ENCODE results near the gene FAM227A. TPM values are rescaled to one million over a fixed set of nuclear protein-coding genes. Genes with fewer than 3 reads are reported as not detected.

The FAM227A gene
- total and polyA plus RNA-seq, 2 donors (not counting 3 experiments of a cell fraction or from before 2014, with no cell fraction given) = 0.58 to 1.9 TPM

GRCh38 chr22:38578505-38578904 is 77.7 kb downstream of the FAM227A start:
- H3K27ac ChIP-seq (ENCODE audit: insufficient read depth, low read depth, low read length) = no peak overlapping the region
- no peak for FAIRE-seq
- H3K4me1 ChIP-seq (ENCODE audit: control insufficient read depth, extremely low read depth, insufficient read depth, low read length) = no peaks in the 10 kb centered on the region
- BruUV-seq (replicated peaks) = no TSS peak
- H3K9ac ChIP-seq (replicated peaks; ENCODE audit: extremely low read depth, insufficient read depth, low read length) = no peak overlapping the region
- no peaks in the 10 kb centered on the region for H3K9me1 ChIP-seq (replicated peaks; ENCODE audit: control insufficient read depth, extremely low read depth, insufficient read depth, low read length)
- CTCF ChIA-PET = no interaction called here
- peaks cover 0 to 9% of the 10 kb centered on the region in 2 experiments for H3K27me3 ChIP-seq (ENCODE audit: control insufficient read depth in 2 of 2, insufficient read depth in 2 of 2, low read length in 2 of 2)
- H3K4me2 ChIP-seq (ENCODE audit: insufficient read depth, low read length) = no peak overlapping the region
- DNase-seq (ENCODE audit: low read depth, low spot score) = no peak
- dilution Hi-C loops (cut with MboI; ENCODE audit: extremely low pct_ligation_motif_present, low sequenced_read_pairs) (no loop called here), intact Hi-C loops (cut with micrococcal nuclease) (loop anchor here (10.0 kb wide), 1 partner anchor 344 kb away; no protein-coding TSS in a partner anchor)
- H2AFZ ChIP-seq (ENCODE audit: low read depth, low read length) = no peak overlapping the region
- H3K79me2 ChIP-seq (ENCODE audit: control insufficient read depth, insufficient read depth, low read length) = no peaks in the 10 kb centered on the region
- no peaks in the 10 kb centered on the region for H4K20me1 ChIP-seq (replicated peaks; ENCODE audit: control insufficient read depth, extremely low read depth, insufficient read depth, low read length)
- POLR2A ChIA-PET = no interaction called here
- TF ChIP-seq EZH2 (IDR thresholded peaks at IDR 0.05; ENCODE audit: borderline replicate concordance, low read depth, low read length, severe bottlenecking) (no peak), GATA2 (IDR thresholded peaks at IDR 0.05; ENCODE audit: insufficient read depth, insufficient read length, low read depth, low read length) (no peak), JUN (IDR thresholded peaks at IDR 0.05; ENCODE audit: borderline replicate concordance, insufficient read depth, insufficient read length, low read depth) (no peak), FOS (IDR thresholded peaks at IDR 0.05; ENCODE audit: borderline replicate concordance, insufficient read depth, low read length) (no peak), MYC (IDR thresholded peaks at IDR 0.05; ENCODE audit: low read depth, low read length) (no peak), MAX (IDR thresholded peaks at IDR 0.05; ENCODE audit: insufficient read depth, insufficient read length) (no peak), CTCF (IDR thresholded peaks at IDR 0.05; ENCODE audit: extremely low read depth in 1 of 2, insufficient read depth in 1 of 2, low read depth in 1 of 2, low read length in 2 of 2) (no peak)
- H3K36me3 ChIP-seq (ENCODE audit: control insufficient read depth in 2 of 2, extremely low read depth in 1 of 2, insufficient read depth in 2 of 2, low read length in 2 of 2) = no peaks in the 10 kb centered on the region
- no peaks in the 10 kb centered on the region for H3K9me3 ChIP-seq (replicated peaks; ENCODE audit: control insufficient read depth, insufficient read depth, low read length)
- H3K4me3 ChIP-seq (replicated peaks in 1 of 3; ENCODE audit: insufficient read depth in 1 of 3, low read depth in 1 of 3, low read length in 3 of 3) = no peak overlapping the region

Measured in endothelial cell of umbilical vein (primary cell).